ENCODE measurements around the gene FRMPD4. TPM values are rescaled to one million over a fixed set of nuclear protein-coding genes. Genes with fewer than 3 reads are reported as not detected.

The FRMPD4 gene
- total RNA-seq, 2 experiments from 2014 or later: not detected

GRCh38 chrX:12410523-12410922, 272.2 kb downstream of the FRMPD4 start:
- ChIA-PET POLR2A (no interaction called here), CTCF (no interaction called here)
- no peak for TF ChIP-seq CTCF (IDR thresholded peaks at IDR 0.05)
- intact Hi-C loops (cut with micrococcal nuclease): no loop called here
- ATAC-seq (no peak), DNase-seq (no peak)
- Mint-ChIP-seq H3K27ac (no peak overlapping the region), H3K4me1 (ENCODE audit: low read depth) (no peaks in the 10 kb centered on the region), H3K9me3 (no peaks in the 10 kb centered on the region), H3K36me3 (ENCODE audit: low read depth) (no peaks in the 10 kb centered on the region), H3K27me3 (no peaks in the 10 kb centered on the region), H3K4me3 (no peak overlapping the region)

DNA sequence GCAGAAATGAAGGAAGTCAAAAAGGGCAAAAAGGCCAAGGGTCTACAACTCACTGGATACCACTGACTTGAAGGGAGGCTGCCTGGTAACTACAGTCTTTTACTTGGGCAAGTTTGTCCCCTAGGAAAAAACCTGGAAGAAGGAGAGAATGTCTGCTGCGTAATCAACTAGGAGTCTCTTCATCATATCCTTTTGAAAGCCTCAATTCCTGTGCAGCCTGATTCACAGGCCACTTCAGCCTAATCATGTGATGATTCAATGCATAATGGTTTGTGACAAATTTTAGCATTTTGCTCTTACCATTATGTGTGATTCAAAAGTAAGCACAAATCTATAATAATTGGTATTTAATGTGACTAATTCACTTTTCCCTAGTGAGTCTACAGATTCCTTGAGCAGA, 273.6 kb downstream of the FRMPD4 start:
- CTCF ChIA-PET: no interaction called here
- no peak overlapping the region for H3K4me3 Mint-ChIP-seq
- POLR2A ChIA-PET: no interaction called here
- no peaks in the 10 kb centered on the region for H3K27me3 Mint-ChIP-seq
- H3K9me3 Mint-ChIP-seq: no peaks in the 10 kb centered on the region
- H3K4me1 Mint-ChIP-seq (ENCODE audit: low read depth): no peaks in the 10 kb centered on the region
- H3K27ac Mint-ChIP-seq: no peak overlapping the region
- H3K36me3 Mint-ChIP-seq (ENCODE audit: low read depth): no peaks in the 10 kb centered on the region
- DNase-seq (no peak), ATAC-seq (no peak)
- intact Hi-C loops (cut with micrococcal nuclease): no loop called here
- TF ChIP-seq CTCF (IDR thresholded peaks at IDR 0.05): no peak

GRCh38 chrX:12412561-12412960, 274.3 kb downstream of the FRMPD4 start:
- H3K4me3 Mint-ChIP-seq: no peak overlapping the region
- CTCF ChIA-PET: no interaction called here
- intact Hi-C loops (cut with micrococcal nuclease): no loop called here

GRCh38 chrX:12419591-12419990, 281.3 kb downstream of the FRMPD4 start:
- no peak overlapping the region for H3K27ac Mint-ChIP-seq
- no peak for TF ChIP-seq CTCF (IDR thresholded peaks at IDR 0.05)
- no peaks in the 10 kb centered on the region for H3K36me3 Mint-ChIP-seq (ENCODE audit: low read depth)
- no peaks in the 10 kb centered on the region for H3K9me3 Mint-ChIP-seq
- no peaks in the 10 kb centered on the region for H3K27me3 Mint-ChIP-seq
- intact Hi-C loops (cut with micrococcal nuclease): no loop called here
- DNase-seq: no peak
- CTCF ChIA-PET: no interaction called here
- POLR2A ChIA-PET: no interaction called here
- no peak for ATAC-seq
- H3K4me3 Mint-ChIP-seq: no peak overlapping the region
- H3K4me1 Mint-ChIP-seq (ENCODE audit: low read depth): no peaks in the 10 kb centered on the region

More at GRCh38 chrX:12412561-12412960, 274.3 kb downstream of the FRMPD4 start:
- POLR2A ChIA-PET: no interaction called here
- Mint-ChIP-seq H3K4me1 (ENCODE audit: low read depth) (no peaks in the 10 kb centered on the region), H3K9me3 (no peaks in the 10 kb centered on the region), H3K27ac (no peak overlapping the region), H3K36me3 (ENCODE audit: low read depth) (no peaks in the 10 kb centered on the region), H3K27me3 (no peaks in the 10 kb centered on the region)
- TF ChIP-seq CTCF (IDR thresholded peaks at IDR 0.05): no peak
- no peak for ATAC-seq
- DNase-seq: no peak

DNA sequence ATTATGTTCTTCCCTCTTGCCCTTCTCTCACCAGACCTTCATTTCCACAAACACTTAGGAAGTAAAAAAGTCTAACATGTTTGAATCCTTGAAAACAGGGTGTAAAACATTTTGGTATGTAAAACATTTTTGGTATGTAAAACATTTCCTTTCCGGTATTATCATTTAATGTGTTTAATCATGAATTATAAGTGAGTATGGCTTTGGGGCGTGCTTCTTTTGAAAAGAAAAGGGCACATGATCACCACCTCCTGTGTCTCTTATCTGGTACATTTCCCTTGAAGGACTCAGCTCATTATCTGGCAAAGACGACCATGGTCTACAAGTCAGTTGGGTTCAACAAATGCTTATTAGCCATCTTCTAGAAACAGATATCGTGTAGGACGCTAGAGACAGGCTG, 283.6 kb downstream of the FRMPD4 start:
- H3K27ac Mint-ChIP-seq: no peak overlapping the region
- DNase-seq (no peak), ATAC-seq (no peak)
- CTCF ChIA-PET: no interaction called here
- POLR2A ChIA-PET: no interaction called here
- H3K9me3 Mint-ChIP-seq: no peaks in the 10 kb centered on the region
- H3K36me3 Mint-ChIP-seq (ENCODE audit: low read depth): no peaks in the 10 kb centered on the region
- intact Hi-C loops (cut with micrococcal nuclease): no loop called here
- H3K4me1 Mint-ChIP-seq (ENCODE audit: low read depth): no peaks in the 10 kb centered on the region
- no peak overlapping the region for H3K4me3 Mint-ChIP-seq
- H3K27me3 Mint-ChIP-seq: no peaks in the 10 kb centered on the region
- no peak for TF ChIP-seq CTCF (IDR thresholded peaks at IDR 0.05)

Measured in activated CD8-positive, alpha-beta T cell treated with anti-CD3 and anti-CD28 coated beads for 36 hours (primary cell).